NCI-H2081 treated with DMSO at 0.1 percent for 48 hours (cell line): ENCODE measurements around the gene RAB29.

Experiments used
- DNase-seq: peaks from one replicate; lab custom pipeline; 2025; lab: John Stamatoyannopoulos, UW

RAB29 gene

DNA sequence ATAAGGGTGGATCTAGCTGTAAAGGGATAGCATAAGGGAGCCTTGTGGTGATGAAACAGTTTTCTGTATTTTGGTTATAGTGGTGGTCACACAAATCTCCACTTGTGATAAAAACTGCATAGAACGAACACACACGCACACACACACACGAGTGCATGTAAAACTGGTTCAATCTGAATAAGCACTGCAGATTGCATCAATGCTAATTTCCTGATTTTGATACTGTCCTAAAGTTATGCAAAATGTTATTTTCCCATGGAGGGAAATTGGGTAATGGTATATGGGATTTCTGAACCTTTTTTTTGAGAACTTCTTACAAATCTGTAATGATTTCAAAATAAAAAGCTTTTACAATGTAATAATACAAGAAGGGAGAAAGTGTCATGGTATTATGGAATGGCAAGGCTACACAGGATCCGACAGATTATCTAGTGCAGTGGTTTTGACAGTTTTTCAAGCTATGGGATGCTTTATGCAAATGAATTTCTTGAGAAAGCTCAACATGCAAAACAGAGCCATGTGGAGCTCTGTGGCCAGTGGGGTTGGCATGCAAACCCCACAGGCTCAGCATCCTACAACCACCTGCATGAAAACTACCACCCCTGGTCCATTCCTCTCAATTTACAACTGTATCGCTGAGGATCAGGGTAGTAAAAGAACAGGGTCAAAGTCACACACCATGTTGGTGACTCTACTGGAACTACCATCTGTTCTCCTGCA, 18.9 kb upstream of the RAB29 start:
- DNase-seq: no peak

DNA sequence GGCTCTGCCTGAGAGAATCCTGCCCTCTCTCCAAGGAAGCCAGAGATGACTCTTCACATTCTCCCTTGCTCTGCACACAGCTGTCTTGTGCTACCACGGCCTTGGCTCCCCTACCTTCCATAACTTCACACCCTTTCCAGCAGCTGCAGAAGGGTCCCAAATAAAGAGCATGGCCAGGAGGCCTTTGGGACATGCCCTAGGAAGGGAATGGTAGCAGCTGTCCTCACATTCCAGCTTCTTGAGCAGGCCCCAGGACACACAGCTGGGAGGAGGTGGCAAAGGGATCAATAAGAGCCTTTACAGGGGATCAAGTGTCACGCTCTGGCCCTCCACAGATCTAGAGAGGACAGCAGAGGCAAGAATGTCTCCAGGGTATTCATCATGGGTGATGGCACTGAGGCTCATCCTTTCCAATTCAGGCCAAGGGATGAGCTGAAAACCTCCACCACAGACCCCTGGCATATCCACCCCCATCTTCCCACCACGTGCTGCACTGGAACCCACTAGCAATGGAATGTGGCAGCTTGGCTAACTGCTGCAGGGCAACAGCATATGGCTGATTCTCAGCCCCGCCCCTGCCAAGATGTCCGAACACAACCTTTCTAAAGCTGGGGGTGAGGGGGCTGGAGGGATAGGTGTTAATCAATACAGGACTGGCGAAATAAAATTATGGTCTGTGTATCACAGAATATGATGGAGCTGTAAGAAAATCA, 17.8 kb upstream of the RAB29 start:
- DNase-seq: no peak

DNA sequence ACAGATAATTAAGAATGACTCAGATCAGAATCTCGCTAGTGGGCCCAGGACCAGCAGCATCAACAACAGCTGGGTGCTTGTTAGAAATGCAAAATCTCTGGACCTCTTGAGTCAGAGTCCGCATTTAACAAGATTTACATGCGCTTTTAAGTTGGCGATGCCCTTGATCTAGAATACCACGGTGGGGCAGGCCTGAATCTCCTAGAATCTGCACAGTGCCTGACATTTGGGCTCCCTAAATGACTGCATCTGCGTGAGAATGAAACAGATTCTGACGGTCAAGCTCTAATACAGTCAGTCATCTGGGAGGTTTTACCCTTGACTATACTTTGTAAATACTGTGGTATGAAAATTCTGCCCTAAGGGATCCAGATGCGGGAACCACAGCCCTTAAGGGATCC, 17.2 kb upstream of the RAB29 start:
- no peak for DNase-seq

DNA sequence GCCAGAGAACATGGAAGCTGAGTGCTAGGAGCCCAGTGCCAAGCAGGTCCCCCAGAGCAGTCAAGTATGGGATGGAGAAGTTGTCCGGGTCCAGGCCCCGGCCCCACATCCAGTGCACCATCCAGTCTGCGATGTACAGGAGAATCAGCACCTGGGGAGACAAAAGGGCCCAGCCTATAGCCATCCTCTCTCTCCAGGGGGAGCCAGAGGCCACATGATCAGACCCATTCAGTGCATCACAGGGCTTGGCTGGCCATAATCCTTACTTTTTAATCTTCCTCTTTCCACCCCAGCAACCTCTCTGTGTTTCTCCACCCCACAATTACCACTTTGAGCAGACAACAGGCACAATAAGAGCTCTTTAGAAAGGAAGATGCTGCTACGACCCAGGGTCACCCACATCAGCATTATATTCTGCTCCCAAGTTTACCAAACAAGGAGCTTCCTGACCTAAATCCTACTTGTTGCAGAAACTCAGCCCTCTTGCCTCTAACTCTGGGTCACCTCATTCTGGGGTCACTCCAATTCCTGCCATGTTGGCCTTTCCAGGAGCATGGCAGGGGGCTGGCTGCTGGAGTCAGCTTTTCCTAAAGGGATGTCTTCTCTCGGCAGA, 16.4 kb upstream of the RAB29 start:
- no peak for DNase-seq

DNA sequence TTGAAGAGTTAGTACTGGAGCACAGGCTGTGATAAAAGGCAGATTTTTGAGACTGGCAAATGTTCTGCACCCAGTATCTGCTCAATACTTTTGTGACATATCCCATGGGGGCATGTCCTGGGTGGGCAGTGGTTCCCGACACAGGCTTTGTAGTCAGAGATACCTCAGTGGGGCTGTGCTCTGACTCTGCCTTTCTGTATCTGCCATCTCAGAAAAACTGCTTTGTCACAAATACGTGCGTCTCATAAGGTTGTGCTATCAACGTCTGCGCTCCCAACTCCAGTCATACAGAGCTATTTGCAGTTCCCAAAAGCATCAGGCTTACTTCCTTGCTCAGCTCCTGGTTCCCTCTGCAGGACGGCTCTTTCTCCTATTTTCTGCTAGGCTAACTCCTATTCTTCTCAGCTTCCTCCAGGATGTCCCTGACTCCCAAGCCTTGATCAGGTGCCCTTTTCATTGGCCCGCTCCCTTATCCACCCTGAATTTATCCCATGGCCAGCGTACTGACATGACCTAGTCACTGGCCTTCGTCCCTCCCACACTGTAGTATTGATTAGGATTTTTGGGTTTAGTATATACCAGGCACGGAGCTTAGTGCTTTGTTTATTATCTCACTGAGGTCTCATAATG, 12.1 kb upstream of the RAB29 start:
- no peak for DNase-seq

DNA sequence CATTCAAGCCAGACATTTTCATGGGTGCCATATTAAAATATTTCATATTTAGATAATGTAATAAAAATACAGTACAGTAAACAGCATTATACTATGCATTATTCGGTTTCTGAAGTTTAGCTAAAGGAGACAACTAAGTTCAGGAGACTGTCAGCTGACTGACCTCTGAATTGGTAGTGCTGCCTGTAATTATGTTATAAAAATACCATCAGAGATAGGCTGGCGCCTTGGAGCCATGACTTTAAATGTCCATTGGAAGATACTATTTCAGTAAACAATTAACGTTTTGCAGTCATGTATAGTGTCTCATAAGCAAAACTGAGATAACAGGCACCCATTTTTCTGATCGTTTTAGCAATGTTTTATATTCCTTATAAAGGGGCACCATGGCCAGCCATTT, 11.3 kb upstream of the RAB29 start:
- no peak for DNase-seq

DNA sequence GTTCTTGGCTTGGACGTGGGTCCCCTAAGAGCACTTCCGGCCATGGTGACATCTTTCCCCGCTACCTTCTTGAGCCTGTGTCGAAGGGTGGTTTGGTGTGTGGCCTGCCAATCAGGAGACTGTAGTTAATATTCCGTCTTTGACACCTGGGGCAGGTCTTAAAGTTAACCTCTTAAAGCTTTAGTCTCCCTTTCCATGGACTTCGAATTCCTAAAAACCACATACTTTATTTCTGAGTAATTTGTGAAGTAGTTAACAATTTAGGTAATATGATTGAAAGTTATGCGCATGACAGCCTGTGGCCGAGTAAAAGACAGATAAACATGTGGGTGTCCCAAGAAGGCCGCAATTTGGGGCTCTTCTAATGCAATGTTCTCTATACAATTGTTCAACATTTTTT, 10.2 kb upstream of the RAB29 start:
- no peak for DNase-seq

DNA sequence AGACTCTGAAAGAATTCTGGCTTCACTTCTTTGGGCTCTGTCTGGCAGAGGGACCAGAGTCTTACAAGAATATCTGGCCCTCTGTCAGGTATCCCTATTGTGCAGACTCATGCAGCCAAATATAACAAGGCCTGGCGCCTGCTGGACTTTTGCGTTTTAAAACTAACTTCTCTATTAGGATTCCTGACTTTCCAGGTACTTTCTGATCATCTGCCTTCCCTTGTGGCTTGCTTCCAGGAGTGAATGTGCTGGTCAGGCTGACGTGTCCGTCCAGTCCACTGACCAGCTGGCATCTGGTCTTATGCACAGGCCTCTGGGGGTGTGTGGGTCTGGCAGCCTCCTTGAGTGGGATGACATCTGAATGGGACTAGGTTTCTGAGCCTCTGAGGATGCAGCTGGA, 8.6 kb upstream of the RAB29 start:
- no peak for DNase-seq

DNA sequence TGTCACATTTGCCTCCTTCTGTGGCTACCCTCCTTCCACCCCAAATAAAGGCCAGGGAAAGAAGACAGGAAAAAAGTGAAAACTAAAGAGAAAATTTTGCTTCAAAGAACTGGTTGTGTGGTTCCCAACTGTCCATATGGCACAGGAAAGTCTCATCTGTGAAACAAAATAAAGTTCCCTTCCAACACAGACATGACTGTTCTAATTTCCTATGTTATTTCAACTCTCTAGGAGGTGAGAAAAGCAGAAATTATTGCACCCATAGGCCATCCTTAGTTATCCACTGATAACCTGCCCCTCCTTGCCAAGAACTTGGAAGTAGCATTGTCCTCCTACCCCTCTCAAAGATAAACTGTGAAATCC, 8.1 kb upstream of the RAB29 start:
- DNase-seq: no peak

DNA sequence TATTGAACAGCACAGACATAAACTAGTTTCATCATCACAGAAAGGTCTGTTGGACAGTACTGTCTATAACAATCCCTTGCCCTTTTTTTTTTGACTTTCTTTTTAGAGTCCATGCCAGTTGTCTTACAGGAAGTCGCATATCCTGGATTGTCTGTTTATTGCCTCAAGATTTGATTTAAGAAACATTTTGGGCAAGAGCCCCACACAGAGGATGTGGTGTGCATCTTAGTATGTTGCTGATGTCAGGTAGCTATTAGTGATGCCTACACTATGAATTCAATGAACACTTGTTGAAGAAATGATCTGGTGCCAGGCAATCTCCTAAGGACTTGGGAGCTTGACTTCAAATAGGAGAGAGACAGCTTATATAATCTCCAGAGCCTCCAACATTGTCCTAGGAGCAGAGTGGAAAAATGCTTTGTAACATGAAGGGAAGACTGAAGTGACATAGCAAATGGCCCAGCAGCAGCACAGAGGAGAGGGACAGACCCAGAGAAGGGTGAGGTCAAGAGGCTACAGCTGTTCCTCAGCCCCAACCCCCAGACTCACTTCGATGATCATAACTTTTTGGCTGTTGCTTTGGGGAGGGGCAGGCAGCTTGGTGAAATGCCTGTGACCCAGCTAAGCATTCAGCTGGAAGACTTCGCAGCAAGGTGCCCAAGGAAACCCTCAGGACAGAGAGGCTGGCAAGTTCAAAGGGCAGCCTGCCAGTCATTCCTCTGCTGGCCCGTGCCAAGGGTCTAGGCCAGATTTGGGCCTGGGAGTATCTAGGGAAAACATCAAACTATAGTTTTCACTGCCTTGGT, 7.5 kb upstream of the RAB29 start:
- DNase-seq: no peak

DNA sequence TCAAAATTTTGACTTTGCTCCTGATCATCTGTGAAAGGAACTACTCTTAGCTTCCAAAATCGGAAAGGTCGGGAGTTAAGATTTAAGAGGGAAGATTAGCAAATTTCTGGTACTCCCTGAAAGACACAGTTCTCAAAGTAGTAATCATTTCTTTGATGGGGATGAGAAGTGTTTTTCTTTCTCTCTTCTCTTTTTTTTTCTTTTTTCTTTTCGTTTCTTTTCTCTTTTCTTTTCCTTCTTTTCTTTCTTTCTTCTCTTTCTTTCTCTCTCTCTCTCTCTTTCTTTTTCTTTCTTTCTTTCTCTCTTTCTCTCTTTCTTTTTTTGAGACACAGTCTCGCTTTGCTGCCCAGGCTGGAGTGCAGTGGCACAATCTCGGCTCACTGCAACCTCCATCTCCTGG, 5.1 kb upstream of the RAB29 start:
- no peak for DNase-seq

DNA sequence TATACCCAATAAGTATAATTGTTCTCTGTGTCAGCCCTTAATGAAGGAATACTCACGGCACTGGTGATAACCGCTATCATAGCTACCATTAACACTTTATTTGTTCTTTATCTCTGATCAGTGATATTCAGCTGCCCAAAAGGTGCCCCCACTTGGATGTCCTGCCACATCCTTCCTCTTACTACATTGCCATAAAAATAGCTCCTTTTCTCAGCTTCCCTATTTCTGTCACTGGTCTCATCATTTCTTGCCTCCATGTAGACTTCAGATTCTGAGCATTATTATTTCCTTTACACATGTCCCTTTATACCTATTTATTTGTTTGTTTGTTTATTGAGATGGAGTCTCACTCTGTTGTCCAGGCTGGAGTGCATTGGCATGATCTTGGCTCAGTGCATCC, 2.7 kb upstream of the RAB29 start:
- DNase-seq: no peak

DNA sequence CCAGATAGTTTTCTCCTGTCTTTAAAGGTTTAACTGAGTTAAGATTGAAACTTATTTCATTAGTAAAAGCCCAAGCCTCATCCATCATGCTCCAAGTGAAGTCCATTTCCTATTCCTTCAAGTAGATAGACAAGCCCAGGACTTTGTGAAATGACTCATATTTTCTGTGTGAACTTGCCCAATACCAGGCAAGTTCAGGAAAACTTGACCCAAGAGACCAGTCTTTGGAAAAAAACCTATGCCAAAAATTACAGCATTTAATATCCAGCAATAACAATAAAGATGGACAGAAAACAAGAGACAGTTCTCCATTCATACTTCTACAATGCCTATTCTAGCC, 405 bp upstream of the RAB29 start:
- no peak for DNase-seq

DNA sequence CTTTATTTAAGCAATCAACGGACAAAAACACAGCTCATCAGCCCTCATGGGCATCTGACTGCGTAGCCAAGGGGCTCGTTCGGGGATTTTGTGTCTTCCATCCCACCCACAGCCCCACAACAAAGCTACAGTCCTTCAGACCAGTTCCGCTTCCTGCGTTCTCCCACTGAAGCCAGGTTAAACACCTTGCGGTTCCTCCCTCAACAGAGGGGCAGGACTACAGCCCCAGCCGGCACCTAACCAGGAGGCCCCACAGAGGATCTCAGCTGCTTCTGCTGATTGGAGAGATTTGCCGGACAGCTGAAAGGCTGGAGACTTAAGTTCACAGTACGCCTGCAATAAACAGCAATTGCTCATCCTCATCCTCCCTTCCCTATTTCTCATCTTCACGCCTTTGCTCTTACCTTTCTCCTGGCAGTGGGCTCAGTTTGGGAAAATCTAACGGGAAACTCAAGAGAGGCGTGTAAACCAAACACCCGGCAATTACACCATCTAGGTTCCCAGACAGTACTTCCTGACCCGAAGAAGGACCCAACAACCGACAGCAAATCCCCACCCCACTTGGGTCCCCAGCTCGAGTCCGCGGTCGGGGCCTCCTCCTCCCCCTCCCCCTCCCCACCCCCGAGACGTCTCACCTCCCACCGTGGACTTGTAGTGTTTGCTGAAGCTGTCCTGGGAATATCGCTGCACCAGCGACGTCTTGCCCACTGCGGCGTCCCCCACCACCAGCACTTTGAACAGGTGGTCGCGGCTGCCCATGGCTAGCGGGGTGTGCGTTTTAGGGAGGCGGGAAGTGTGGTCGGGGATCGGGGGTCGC, 876 bp downstream of the RAB29 start:
- DNase-seq: no peak

DNA sequence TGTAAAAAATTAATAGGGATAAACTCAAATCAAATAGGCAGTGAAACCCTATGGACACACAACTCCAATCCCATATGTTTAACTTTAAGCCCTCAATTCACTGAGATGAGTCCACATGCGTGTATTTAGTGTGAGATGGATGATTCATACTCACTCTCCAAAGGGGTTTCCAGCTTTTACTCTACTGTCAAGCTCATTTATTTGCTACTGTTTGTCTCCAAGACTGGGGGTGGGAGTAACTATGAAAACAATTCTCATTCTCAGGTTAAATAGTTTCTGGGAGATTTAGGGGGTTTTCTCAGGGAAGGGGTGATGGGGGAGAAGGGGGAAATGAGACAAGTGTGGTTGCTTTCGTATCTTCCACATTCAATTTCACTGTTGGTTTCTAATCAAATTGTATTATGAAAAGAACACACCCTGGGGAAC, 2.7 kb downstream of the RAB29 start:
- no peak for DNase-seq

DNA sequence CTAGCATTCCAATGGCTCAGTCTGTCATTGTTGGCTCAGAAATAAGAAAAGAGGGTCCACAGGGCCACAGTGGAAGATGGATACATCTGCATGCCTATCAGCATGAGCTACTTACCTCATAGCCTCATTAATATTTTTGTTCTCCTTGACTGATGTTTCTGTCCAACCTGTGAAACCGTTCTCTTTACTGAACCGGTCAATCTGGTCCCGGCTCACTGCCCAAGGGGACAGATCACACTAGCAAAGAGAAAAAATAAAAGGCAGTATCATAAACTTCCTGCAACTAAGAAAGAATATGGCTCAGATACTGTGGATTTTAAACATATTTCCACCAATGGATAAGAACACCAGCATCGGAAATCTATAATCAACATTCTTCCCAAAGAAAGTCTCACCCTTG, 4.7 kb downstream of the RAB29 start:
- no peak for DNase-seq

DNA sequence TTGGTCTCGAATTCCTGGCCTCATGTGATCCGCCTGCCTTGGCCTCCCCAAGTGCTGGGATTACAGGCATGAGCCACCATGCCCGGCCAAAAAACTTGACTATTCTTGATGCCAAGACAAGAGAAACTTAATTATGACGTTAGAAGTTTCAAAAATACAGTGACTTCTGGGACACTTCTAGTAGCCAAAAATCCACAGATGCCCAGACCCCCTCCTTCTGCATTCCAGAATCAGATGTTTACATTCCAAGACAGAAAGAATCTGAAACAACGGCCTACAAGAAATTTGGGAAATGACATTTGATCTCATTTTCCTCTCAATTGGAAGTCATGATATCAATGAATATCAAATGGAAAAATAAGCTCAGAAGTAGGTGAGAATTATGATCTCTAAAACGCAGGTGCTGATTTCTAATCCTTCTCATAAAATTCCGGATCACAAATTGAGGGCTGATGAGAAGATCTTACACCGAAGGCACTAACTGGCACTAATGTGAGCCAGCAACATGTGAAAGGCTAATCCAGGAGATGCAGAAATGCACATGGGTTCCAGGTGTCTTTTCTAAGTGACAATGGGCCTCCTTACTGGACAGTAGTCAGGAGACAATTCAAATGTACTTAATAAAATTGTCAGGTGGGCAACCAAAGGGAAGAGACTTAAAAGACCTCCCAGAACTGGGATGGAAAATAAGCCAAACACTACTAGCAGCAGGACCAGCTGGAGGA, 5.5 kb downstream of the RAB29 start:
- DNase-seq: no peak

DNA sequence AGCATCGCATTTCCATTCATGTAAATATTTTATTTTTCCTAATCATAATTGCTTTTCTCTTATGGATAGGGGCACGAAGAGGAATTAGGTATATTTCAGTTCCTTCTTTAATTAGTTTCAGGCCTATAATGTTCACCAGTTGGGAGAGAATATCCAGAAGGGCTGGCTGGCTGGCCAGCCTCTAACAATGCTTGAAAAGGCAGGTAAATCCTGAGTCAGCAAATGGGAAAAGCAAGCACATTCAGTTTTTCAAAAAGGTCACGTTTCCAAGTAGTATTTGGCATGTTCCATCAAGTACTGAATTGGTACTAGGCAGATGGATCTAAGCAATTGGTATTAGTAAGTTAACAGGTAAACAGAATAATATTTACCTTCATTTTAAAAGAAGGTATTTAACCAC, 8.0 kb downstream of the RAB29 start:
- no peak for DNase-seq

DNA sequence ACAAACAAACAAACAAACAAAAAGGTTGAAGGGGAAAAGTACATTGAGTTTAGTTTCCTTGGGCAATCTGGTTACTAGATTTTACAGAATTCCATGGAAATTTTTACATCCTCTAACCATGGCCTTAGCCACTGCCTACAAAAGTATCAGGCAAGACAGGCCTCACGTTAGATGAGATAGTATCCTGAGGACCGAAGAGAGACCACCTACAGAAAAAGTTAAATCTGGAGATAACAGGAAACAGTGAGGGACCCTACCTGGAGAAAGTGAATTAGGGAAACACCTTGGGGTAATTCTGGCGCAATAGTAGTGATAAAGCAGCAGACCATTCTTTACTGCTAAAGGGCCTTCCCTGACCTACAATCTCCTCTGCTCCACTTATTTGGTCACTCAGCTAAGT, 8.7 kb downstream of the RAB29 start:
- DNase-seq: no peak

DNA sequence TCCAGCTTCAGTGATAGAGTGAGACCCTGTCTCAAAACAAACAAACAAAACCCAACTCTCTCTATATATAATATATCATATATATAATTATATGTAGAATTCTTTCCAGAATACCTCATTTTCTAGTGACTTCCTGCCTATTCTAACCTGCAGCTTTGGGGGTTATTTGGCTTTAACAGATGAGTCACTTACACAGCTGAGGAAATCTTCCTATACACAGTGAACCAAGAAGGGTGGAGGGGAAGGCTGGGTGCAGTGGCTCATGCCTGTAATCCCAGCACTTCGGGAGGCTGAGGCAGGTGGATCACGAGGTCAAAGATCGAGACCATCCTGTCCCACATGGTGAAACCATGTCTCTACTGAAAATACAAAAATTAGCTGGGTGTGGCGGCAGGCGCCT, 9.2 kb downstream of the RAB29 start:
- DNase-seq: no peak

DNA sequence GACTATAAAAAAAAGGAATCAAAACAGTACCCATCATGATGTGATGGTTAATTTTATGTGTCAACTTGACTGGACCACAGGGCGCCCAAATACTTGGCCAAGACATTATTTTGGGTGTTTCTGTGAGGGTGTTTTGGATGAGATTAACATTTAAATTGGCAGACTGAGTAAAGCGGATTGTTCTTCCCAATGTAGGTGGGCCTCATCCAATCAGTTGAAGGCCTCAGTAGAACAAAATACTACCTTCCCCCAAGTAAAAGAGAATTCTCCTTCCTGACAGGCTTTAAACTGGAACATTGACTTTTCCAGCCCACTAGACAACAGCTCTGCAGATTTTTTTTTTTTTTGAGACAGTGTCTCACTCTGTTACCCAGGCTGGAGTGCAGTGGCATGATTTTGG, 10.7 kb downstream of the RAB29 start:
- no peak for DNase-seq
